Measurements from ENCODE around the gene MACROH2A2.
"Not testable (repeated sequence)": the region's sequence is repeated elsewhere in the genome, so short reads cannot be mapped to it uniquely, and the experiment has no call there.

Gene MACROH2A2

DNA sequence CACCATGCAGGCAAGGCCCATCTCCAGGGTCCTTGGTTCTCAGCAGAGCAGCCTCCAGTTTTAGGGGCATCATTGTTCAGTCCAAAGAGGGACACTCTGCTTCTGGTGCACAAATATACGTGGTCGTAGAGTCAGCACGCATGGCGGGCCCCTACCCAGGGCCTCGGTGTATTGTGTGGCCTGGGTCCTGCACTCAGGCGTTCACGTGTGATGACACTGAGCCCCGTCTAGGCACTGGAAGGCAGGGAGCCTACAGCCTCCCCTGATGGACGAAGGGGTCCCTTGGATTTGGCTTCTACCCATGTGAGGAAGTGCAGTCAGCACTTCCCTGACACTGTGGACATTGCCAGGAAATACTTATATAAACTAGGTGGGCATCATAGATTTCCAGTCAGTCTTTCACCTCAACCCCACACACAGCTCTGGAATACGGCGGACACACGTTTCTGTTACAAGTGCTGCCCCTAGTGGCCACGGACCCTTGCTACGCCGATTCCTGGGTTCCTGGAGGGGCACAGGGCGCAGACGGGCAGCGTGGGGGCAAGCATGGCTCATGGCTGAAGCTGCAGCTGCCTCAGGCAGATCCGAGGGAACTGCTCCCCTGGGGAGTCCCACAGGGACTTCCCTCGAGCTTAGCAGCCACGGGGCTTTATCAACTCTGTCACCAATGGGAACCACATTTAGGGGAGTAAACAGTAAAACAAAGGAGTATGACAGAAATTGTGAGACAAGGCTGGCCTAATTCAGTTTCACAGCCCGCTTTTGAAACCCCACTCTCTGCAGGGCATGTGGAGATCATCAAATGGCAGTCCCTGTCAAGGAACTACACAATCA is 54.5 kb downstream of the MACROH2A2 start:
- DNase-seq, result no peak

DNA sequence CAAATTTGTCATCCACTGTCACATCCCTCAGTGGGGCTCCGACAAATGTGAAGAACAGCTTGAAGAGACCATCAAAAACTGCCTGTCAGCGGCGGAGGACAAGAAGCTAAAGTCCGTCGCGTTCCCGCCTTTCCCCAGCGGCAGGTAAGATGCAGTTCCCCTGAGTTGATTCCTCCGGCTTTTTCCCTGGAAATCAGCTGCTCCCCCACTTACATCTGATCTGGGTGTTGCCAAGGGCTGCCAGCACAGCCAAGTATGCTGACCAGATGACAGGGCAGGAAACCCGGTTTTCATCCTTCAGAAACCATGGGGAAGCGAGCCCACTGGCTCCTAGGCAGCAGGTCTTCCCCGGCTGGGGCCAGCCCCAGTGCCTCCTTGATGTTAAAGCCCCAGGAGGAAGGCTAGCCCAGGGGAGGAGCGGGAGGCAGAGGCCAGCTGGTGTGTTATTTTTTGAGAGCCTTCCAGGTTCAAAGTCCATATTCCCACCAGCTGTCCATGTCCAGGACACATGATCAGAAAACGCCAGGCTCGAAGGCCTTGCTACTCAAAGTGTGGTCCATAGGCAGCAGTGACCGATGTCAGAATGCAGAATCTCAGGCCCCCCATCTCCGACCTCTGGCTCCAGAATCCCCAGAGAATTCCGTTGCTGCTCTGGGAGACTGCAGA is 56.6 kb downstream of the MACROH2A2 start:
- DNase-seq, result no peak

DNA sequence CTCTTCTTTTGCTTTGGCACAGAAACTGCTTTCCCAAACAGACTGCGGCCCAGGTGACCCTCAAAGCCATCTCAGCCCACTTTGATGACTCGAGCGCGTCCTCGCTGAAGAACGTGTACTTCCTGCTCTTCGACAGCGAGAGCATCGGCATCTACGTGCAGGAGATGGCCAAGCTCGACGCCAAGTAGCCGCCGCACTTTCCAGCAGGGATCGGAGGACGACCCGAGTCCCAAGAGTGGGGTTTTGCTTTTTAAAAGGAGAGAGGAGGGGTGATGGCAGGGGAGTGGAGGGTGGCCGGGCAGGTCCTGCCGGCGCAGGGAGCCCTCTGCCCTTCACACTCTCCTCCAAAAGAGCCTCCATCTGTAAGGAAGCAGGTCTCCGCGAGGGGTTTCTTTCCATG is 58.9 kb downstream of the MACROH2A2 start:
- no peak for DNase-seq

DNA sequence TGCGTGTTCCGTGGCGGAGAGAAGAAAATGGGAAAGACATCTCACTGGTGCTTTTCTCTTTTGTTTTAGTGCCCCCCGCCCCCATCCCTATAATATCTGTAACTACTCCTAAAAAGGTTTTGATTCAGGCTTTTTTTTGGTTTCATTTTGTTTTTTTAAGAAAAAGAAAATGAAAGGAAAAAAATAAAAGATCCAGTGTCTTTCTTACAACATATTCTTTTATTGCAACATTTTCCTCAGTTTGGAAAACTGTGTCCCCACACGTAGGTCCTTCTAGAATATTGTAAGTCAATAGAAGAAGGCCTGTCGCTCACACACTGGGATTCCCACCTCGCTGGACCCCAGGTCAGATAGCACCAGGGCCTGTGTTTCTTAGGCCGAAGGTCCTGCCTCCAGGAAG is 59.4 kb downstream of the MACROH2A2 start:
- DNase-seq, result no peak

DNA sequence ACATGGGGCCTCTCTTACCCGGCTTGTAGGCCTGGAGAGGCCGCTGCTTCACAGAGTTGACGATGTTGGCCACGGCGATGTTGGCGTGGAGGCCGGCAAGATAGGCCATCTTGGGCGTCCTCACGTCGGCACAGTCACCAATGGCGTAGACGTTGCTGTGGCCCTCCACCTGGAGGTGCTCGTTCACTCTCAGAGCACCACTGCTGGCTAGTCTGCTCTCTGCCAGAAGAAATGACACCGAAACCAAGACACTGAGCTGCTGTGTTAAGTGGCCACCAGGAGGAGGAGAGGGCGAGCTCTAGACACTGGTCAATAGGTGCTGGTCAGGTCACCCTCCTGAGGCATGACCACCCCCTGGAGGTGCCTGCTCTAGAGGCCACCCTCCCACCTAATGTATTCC is 62.3 kb downstream of the MACROH2A2 start:
- no peak for DNase-seq

DNA sequence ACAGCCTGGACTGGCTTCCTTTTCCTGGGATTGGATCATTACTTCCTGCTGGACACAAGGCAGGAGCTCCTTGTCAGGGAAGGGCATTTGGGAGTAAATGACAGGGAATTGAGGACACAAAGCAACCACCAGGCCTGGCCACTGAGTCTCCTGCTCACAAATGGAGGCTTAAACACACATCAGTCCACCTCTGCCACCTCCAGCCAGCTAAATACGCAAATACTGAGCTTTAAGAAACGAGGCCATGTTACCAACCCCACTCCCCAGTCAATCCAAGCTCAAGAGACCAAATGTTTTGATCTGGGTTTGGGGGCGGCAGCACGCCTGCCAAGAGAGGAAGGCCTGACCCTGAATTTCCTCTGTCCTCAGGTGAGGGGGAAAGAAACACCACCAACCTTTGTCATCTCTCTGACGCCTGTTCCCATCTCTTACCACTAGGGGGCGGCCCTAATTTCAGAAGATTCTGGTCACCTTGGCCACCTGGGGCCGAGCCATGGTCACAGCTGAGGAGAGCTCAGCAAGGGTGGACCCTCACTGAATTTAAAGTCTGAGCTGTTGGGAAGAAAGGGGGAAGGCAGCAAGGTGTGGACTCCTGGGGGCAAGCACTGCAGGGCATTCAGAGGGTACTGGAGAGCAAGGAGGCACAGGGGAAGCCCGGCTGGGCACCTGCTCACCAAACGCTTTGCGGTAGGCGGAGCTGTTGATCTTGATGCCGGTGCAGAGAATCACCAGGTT is 63.5 kb downstream of the MACROH2A2 start:
- DNase-seq, result no peak

DNA sequence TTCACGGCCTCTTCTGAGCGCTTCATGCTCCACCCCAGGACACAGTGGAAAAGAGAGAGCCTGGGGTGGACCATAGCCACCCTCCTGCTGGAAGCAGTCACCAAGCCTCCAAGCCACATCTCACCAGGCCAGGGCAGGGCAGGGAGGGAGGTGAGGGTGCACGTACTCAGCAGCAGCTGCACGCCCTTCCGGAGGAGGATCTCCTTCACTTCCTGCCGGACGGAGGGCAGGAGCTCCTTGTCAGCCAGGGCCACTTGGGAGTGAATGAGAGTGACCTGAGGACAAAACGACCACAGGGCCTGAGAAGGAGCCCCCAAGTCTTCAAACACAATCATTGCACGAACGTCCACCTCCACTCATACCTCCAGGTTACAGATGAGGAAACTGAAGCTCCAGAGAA is 65.0 kb downstream of the MACROH2A2 start:
- DNase-seq, result no peak

DNA sequence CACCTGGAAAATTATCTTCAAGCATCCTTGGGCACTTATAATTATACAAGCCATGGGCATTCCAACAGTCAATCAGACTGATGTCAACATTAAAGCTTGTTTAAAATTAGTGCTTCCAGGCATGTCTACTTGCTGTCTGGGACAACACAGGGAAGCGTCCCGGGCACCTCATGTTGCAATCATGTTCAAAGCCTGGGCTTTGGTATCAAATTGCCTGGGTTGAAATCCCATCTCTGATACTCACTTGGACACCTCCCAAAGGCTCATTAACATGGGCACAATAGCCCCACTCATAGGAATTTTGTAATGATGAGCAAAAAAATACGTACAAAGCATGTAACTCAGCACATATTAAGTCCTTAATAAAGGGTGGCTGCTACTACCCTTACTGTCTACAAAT is 65.5 kb downstream of the MACROH2A2 start:
- DNase-seq, result no peak

DNA sequence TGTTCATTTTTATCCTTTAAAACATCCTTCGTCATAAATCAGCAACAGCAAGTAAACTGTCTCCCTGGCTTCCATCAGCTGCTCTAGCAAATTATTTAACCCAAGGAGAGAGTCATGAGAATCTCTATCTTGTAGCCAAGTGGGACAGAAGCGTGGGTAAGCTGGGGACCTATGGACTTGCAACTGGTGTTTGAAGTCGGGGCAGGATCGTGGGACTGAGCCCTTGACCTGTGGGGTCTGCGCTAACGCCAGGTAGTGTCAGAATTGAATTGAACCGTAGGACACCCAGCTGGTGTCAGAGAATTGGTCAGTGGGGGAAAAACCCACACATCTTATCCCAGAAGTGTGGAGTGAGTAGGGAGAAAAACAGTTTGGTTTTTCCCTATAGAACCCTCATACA is 66.6 kb downstream of the MACROH2A2 start:
- no peak for DNase-seq

DNA sequence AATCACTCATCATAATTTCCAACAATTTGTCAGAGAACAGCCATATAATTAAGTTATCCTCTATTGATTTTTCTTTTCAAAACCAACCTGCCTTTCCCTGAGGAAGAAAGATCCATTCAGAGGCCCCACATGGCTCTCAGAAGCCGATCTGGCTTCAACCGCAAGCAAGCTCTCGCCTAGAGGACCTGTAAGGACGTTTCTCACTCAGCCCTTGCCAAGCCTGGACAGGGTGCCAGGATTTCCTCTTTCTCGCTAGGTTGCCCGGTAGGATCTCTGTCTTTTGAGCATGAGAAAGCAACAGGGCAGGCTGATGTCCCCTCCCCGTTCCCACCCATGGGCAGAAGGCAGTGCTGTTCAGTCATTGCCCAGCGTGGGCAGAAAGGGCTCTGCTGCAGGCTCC is 67.0 kb downstream of the MACROH2A2 start:
- DNase-seq, result no peak

DNA sequence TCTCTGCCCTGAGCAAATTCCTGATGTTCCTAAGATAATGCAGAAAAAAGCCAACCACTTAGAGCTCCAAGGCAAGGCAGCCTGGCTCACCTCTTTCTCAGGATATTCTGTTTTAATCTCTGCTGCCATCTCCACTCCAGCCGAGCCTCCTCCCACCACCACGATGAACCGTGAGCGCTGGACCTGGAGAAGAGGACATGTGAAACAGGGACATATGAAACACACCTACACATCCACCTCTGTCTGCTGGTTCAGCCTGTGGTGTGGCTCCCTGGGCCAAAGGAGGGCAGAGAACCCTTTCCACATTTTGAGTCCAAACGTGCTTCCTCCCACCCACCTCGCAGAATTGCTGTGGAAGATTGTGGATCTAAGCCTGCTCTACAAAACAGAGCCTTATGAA is 67.8 kb downstream of the MACROH2A2 start:
- DNase-seq, result no peak

DNA sequence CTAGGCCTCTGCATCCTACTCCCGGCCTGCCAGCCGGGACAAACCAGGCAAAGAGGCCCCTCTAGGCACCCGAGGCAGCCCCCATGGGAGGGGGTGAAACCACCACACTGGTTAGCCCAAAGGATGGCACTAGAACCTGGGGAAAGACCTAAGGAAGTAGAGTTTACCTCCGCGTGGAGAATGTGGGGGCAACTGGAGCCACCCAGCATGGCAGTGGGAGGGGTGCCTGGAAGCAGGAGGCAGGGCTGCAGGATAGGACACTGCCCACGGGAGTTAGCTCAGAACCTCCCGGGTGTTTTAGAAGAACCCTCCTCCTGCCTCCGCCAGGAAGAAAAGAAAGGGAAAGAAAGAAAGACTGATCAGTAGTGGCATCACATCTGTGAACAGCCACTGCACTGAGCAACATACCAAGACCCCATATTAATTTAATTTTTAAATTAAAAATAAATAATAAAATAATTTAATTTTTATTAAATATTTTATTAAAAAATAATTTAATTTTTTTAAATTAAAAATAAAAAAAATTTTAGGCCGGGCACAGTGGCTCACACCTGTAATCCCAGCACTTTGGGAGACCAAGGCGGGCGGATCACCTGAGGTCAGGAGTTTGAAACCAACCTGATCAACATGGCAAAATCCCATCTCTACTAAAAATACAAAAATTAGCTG is 68.8 kb downstream of the MACROH2A2 start:
- DNase-seq, result no peak

DNA sequence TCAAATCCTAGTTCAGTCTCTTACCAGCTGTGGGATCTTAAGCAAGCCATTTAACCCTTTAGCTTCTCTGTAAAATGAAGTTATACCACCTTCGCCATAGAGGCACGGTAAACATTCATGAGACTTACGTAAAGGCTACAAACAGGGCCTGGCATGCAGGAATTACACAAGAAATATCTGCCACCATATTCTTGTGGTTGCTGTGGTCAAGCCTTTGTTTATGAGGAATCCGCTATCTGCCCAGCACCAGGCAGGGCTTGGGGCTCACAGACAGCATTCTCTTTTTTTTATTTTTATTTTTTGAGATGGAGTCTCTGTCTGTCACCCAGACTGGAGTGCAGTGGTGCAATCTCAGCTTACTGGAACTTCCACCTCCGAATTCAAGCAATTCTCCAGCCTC is 70.1 kb downstream of the MACROH2A2 start:
- DNase-seq, result no peak

DNA sequence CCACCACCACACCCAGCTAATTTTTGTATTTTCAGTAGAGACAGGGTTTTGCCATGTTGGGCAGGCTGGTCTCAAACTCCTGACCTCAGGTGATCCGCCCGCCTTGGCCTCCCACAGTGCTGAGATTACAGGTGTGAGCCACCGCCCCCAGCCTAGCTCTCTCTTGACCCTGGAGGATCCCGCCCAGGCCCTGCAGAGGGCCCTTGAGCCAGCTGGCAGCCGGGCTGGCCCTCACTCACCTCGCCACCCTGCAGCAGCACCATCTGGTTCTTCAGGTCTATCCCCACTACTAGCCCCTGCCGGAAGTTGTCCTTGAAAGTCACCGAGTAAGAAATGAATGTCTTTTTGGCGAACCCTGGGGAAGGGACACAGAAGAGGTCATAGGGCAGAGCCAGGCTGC is 70.5 kb downstream of the MACROH2A2 start:
- DNase-seq, result not testable (repeated sequence)

DNA sequence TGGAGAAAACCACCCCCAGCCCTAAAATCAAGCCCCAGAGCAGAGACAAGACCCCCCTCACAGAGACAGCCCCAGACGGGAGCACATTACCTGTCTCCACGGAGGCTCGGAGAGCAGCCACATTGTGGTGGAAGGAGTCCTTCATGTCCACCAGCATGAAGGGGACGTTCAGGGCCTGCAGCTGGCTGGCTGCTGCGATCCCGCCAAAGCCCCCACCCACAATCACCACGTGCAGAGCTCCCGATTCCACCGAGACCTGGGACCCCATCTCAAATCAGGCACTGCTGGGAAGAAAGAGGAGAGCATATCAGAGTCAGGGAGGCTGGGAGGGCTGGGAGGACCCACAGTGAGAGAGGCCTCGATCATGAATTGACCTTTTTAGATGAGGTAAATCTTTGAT is 71.2 kb downstream of the MACROH2A2 start:
- DNase-seq, result no peak

DNA sequence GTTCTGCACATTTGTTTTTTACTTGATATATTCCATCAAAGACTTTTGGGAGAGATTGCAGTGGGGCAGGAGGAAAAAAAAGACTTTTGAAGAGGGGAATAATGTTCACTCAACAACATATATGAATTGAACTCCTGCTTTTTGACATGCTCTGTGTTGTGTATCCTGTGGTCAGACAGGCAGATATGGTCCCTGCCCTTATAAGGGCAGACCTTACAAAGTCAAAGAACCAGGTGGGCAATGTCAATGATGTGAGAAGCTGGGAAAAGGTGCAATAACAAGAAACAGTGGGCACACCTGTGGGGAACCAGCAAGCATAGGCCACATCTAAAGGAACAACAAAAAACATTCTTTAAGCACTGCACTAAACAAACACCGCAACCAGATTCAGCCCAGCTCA is 71.8 kb downstream of the MACROH2A2 start:
- no peak for DNase-seq

DNA sequence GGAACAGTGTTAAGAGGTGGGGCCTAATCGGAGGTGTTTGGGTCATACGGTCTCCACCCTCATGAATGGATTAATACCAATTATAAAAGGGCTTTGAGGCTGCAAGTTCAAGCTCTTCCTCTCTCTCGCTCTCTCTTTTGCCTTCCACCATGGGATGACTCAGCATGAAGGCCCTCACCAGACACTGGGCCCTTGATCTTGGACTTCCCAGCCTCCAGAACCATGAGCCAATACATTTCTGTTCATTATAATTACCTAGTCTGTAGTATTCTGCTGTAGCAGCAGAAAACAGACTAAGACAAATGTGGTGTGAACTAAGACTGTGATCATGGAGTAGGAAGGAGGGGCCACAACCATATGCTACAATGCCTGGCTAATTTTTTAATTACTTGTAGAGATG is 72.3 kb downstream of the MACROH2A2 start:
- no peak for DNase-seq

DNA sequence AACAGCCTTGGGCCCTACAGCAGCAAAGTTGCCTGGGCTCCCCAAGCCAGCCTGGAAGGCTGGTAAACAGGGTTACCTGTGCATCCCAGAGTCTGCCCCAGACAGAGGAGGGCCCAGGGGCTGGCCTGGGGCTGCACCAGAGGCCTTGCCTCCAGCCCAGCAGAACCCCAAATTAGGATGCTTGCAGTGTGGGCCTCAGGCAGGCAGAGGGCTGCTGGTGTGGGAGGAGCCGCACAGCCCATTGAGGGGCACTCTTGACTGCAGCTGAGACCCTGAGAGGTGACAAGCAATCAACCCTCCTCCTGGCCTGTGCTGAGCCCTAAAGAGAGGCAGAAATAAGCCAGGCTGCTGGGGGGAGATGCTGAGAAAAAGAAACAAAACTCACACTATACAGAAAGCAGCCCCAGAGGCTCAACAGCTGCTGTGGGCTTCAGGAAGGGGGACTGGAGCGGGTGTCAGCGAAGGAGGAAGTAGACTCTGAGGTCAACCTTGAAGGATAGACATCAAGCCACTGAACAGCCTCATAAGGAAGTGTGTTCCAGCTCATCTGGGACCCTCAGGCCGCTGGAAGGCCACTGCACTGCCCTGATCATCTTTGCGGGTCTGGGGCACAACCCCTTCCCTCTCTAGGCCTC is 73.4 kb downstream of the MACROH2A2 start:
- no peak for DNase-seq

DNA sequence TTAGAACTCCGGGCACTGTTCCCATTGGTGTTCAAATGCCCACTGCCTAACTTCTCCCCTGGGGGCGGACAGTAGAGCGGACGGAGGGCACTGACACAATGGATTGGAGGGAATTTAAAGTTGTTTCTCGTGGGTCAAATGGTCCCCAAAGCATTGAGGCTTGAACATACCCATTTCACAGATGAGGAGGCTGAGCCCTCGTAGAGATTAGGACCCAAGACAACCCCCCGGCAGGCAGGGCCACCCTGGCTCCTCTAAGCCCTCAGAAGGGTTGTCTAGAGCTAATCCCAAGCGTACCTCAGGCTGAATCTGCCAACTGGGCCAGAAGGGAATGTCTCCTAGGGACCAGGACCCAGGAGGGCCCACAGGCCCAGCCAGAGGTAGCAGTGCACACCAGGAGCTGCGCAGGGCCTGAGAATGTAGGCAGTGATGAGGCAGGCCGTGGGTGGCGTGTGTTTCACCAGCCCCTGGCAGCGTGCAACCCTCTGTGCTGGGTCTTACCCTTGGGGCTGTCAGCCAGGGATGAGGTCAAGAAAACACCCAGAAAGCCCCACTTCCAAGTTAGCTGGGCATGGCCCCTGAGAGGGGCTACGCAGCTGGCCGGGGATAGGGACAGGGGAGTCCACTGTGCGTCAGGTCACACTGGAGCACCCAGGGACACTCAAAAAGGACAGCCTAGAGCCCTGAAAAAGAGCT is 74.2 kb downstream of the MACROH2A2 start:
- no peak for DNase-seq

DNA sequence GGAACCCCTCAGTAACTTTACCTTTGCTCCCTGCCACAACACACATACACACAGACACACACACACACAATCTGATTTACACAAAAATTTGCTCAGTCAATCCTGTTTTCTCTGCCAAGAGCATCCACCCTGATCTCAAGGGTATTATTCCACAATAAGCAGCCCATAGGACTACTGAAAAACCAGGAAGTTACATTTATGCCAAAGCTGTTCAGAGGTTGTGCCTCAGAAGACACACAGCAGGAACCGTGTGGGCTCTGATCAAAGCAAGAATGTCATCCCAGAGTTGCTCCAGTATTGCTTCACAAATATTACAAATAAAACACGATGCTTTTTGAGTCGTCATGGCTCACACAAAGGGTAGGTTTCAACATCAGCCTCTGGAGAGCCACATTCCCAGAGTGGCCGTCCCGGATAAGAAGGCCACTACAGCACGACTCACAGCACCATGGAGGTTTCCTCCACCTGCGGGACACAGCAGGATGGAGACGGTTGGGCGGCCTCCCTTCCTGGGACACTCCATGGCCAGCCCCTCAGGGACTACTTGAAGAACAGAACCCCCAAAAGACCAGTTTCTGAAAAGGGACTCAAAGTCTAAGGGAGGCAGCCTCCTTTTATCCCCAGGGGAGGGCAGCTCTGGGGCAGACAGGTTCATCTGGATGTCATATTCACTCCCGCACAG is 78.4 kb downstream of the MACROH2A2 start:
- DNase-seq, result no peak

DNA sequence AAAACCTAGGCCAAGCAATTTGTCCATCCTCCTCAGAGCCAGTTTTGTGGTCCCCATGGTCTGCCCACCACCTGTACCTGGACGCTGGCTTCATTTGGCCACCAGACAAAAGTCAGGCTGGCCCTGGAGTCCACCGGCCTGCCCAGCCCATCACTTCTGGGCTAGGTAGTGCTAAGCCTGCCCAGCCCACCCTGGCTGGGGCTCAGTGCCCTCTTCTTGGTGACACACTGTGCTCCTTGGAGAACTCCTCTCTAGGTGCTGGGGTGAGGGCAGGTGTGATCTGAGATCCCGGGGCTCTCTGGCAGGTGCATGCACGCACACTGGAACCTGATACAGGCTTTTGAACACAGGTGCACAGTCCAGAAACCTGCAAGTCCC is 78.9 kb downstream of the MACROH2A2 start:
- DNase-seq, result no peak

All from T1000 (cell line).